AG04450 (cell line): ENCODE data around the gene RBKS. TPM values are rescaled to one million over a fixed set of nuclear protein-coding genes. Genes with fewer than 3 reads are reported as not detected.

Source experiments
- CTCF ChIA-PET: fragments of 300-600, 350-600 bp; formaldehyde crosslinking; extraction: SDS; loops from one replicate; lab custom pipeline; 2022; ENCODE audit warnings: antibody characterized with exemption, inconsistent platforms; lab: Charles Lee
- POLR2A ChIA-PET: fragments of 350-600 bp; formaldehyde crosslinking; extraction: SDS; loops from one replicate; lab custom pipeline; 2021; ENCODE audit warnings: antibody characterized with exemption, inconsistent platforms; lab: Yijun Ruan, JAX
- DNase-seq: peaks from one replicate; pipeline ENCODE4 v3.0.0-alpha.2; 2011; ENCODE audit warnings: low read depth, low spot score
- H3K27ac ChIP-seq: one replicate; pipeline ENCODE4 v1.5.1; 2012; ENCODE audit warnings: low read depth, low read length, control low read depth
- H3K27me3 ChIP-seq: one replicate; pipeline ENCODE4 v1.6.0; 2012; ENCODE audit warnings: low read length; ENCODE audit not compliant: control insufficient read depth, insufficient read depth
- H3K4me3 ChIP-seq: 2 replicates; pipeline ENCODE4 v1.5.1; 2011; ENCODE audit warnings: mild to moderate bottlenecking, low read depth, low read length, control low read depth
- H3K9me3 ChIP-seq: 2 replicates; pipeline ENCODE4 v1.5.1; 2012; ENCODE audit warnings: low read length; ENCODE audit not compliant: control insufficient read depth, insufficient read depth
- CTCF ChIP-seq: IDR thresholded peaks from 2 replicates; pipeline ENCODE4 v1.5.1; 2011; ENCODE audit warnings: low read depth, low read length, control low read depth, inconsistent platforms
- polyA plus RNA-seq: library from polyadenylated mRNA; depleted of rRNA; stranded (reverse); fragments of >200 nt; gene quantifications from 2 replicates; pipeline ENCODE4 v1.2.3, GENCODE V29; 2011

The RBKS gene
- polyA plus RNA-seq, 1 experiment = 1.5 TPM

- CTCF ChIA-PET = interaction anchor here (1.0 kb wide), 1 partner anchor 129 kb away, joined by 3 read pairs; no protein-coding TSS in a partner anchor
- no peak for TF ChIP-seq CTCF
- Histone ChIP-seq H3K4me3 (no peak overlapping the region), H3K27me3 (no peaks in the 10 kb centered on the region), H3K27ac (no peak overlapping the region), H3K9me3 (no peaks in the 10 kb centered on the region)
- POLR2A ChIA-PET = no interaction called here
- DNase-seq = no peak
Observed at GRCh38 chr2:27852691-27853090, 37.5 kb downstream of the RBKS start.

DNA sequence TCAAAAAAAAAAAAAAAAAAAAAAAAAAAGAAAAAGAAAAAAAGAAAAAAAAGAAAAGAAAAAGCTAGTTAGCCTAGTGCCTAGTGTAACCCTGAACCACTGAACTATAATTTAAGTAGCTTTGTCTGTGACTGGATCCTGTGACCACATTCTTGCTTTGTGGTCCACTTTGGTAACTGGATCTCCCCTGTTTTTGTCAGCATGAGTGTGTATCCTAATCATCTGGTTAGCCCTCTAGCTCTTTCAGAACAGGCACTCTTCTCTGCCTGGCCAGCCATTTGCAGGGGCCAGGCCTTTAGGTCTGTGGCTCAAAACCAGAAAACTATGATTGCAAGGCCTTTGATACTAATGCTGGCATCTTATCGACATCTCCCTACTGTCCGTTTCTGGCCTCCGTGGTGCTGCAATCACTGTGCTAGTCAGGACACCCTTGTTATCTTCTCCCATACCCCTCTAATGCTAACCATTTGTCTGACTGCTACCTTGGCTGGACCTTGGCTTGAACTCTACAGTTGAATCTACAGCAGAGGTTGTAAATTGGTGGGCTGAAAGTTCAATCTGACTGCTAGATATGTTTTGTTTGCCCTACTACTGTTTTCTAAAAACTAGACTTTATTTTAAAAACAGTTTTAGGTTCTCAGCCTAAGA lies 40.5 kb downstream of the RBKS start:
- Histone ChIP-seq H3K4me3 (no peak overlapping the region), H3K9me3 (no peaks in the 10 kb centered on the region), H3K27me3 (no peaks in the 10 kb centered on the region), H3K27ac (no peak overlapping the region)
- DNase-seq = no peak
- CTCF ChIA-PET = no interaction called here
- POLR2A ChIA-PET = interaction anchor here (0.6 kb wide), 1 partner anchor 912 kb away, joined by 3 read pairs; no protein-coding TSS in a partner anchor
- no peak for TF ChIP-seq CTCF

- no peaks in the 10 kb centered on the region for H3K9me3 ChIP-seq
- CTCF ChIA-PET = interaction anchor here (1.1 kb wide), 1 partner anchor 72 kb away, joined by 3 read pairs; no protein-coding TSS in a partner anchor
- POLR2A ChIA-PET = interaction anchor here (0.8 kb wide), 1 partner anchor 48 kb away, joined by 4 read pairs; no protein-coding TSS in a partner anchor
- no peak for DNase-seq
- peak overlapping the region; percentile 34 for H3K27ac ChIP-seq
- H3K27me3 ChIP-seq = no peaks in the 10 kb centered on the region
- TF ChIP-seq CTCF = no peak
- H3K4me3 ChIP-seq = no peak overlapping the region
Observed at GRCh38 chr2:27847333-27847732, 42.9 kb downstream of the RBKS start.

- H3K27me3 ChIP-seq = no peaks in the 10 kb centered on the region
- no peak overlapping the region for H3K4me3 ChIP-seq
- TF ChIP-seq CTCF = no peak
- DNase-seq = no peak
- CTCF ChIA-PET = no interaction called here
- H3K27ac ChIP-seq = no peak overlapping the region
- POLR2A ChIA-PET = no interaction called here
- H3K9me3 ChIP-seq = no peaks in the 10 kb centered on the region
Observed at GRCh38 chr2:27844821-27845255, 45.3 kb downstream of the RBKS start.

DNA sequence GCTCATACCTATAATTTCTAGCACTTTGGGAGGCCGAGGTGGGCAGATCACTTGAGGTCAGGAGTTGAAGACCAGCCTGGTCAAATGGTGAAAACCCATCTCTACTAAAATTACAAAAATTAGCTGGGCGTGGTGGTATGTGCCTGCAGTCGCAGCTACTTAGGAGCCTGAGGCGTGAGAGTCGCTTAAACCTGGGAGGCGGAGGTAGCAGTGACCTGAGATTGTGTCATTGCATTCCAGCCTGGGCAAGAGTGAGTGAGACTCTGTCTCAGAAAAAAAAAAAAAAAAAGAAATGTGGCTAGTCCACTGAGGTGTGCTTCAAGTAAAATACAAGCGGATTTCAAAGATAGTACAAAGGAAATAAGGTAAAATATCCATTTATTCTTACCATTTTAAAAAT lies 46.2 kb downstream of the RBKS start:
- CTCF ChIA-PET = no interaction called here
- no peaks in the 10 kb centered on the region for H3K27me3 ChIP-seq
- H3K9me3 ChIP-seq = no peaks in the 10 kb centered on the region
- TF ChIP-seq CTCF = no peak
- POLR2A ChIA-PET = no interaction called here
- no peak for DNase-seq
- no peak overlapping the region for H3K4me3 ChIP-seq
- H3K27ac ChIP-seq = no peak overlapping the region
